Measurements from ENCODE around the gene IL2RA. TPM values are rescaled to one million over a fixed set of nuclear protein-coding genes. Genes with fewer than 3 reads are reported as not detected.

IL2RA gene
- total RNA-seq, 2 donors from 2014 or later = not detected

DNA sequence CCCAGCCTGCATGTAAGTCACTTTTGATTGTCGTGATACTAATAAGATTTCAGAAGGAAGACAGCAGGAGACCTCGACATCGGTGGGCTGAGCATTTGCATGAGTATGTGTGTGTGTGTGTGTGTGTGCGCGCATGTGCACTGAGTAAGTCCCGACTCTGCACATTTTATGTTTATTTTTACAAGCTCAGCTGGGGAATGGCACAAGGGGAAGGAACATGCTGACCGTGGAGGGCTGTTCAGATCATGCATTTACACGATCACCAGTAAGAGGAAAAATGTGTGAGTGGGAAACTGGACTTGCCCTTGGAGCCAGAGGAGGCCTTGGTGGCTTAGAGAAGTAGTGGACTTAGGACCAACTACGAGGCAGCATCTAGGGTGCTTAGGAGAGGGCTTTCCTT, 41.3 kb downstream of the IL2RA start:
- Mint-ChIP-seq H3K9me3 (no peaks in the 10 kb centered on the region), H3K4me3 (no peak overlapping the region), H3K27me3 (ENCODE audit: insufficient read depth) (peaks cover 4% of the 10 kb centered on the region), H3K4me1 (peaks cover 3% of the 10 kb centered on the region), H3K27ac (no peak overlapping the region), H3K36me3 (ENCODE audit: low read depth) (no peaks in the 10 kb centered on the region)
- Histone ChIP-seq H3K36me3 (ENCODE audit: control insufficient read depth, insufficient read depth, low read length) (no peaks in the 10 kb centered on the region), H3K4me3 (ENCODE audit: low read length) (no peak overlapping the region), H3K9me3 (ENCODE audit: control insufficient read depth, low read length) (no peaks in the 10 kb centered on the region), H3K9ac (ENCODE audit: extremely low read depth, low read length, poor library complexity, severe bottlenecking) (no peak overlapping the region), H3K4me1 (ENCODE audit: control insufficient read depth, insufficient read depth, low read length) (peaks cover 6% of the 10 kb centered on the region), H3K27ac (ENCODE audit: low read depth, low read length) (no peak overlapping the region), H3K27me3 (ENCODE audit: control insufficient read depth, insufficient read depth, low read length, poor library complexity, severe bottlenecking) (no peaks in the 10 kb centered on the region)
- TF ChIP-seq, protein P1, sequence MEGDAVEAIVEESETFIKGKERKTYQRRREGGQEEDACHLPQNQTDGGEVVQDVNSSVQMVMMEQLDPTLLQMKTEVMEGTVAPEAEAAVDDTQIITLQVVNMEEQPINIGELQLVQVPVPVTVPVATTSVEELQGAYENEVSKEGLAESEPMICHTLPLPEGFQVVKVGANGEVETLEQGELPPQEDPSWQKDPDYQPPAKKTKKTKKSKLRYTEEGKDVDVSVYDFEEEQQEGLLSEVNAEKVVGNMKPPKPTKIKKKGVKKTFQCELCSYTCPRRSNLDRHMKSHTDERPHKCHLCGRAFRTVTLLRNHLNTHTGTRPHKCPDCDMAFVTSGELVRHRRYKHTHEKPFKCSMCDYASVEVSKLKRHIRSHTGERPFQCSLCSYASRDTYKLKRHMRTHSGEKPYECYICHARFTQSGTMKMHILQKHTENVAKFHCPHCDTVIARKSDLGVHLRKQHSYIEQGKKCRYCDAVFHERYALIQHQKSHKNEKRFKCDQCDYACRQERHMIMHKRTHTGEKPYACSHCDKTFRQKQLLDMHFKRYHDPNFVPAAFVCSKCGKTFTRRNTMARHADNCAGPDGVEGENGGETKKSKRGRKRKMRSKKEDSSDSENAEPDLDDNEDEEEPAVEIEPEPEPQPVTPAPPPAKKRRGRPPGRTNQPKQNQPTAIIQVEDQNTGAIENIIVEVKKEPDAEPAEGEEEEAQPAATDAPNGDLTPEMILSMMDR (conservative IDR thresholded peaks at IDR 0.05) = no peak
- WGBS, 2 experiments (ENCODE audit: insufficient coverage in 1 of 2, insufficient read length in 1 of 2) = 95 to 98% methylated on average over 7 to 9 of the region's 9 CpGs
- no peak for DNase-seq

DNA sequence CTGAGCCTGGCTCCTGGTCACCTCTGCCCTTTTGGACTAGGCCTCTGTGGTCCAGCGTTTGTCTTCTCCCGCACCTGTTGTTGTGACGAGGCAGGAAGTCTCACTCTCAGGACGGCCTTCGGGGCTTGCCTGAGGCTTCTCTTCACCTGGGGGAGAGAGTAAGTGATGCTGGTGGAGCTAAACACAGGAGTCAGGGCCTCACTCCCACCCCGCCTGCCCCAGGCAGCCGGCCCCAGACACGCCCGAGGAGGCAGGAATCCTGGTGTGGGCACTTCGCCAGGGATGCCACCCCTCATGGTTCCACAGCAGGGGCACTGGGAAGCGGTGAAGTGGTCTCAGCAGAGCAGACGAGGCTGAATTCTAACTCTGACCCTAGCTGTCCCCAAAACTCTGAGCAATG, 42.4 kb downstream of the IL2RA start:
- H3K36me3 Mint-ChIP-seq (ENCODE audit: low read depth) = no peaks in the 10 kb centered on the region
- H3K9me3 Mint-ChIP-seq = no peaks in the 10 kb centered on the region
- H3K27me3 ChIP-seq (ENCODE audit: control insufficient read depth, insufficient read depth, low read length, poor library complexity, severe bottlenecking) = no peaks in the 10 kb centered on the region
- TF ChIP-seq, protein P1 (conservative IDR thresholded peaks at IDR 0.05) = no peak
- 76 to 88% methylated on average over 9 to 12 of the region's 12 CpGs for WGBS, 2 experiments (ENCODE audit: insufficient coverage in 1 of 2, insufficient read length in 1 of 2)
- no peak overlapping the region for H3K4me3 ChIP-seq (ENCODE audit: low read length)
- DNase-seq = no peak
- no peaks in the 10 kb centered on the region for H3K9me3 ChIP-seq (ENCODE audit: control insufficient read depth, low read length)
- H3K36me3 ChIP-seq (ENCODE audit: control insufficient read depth, insufficient read depth, low read length) = no peaks in the 10 kb centered on the region
- peaks cover 8% of the 10 kb centered on the region for H3K4me1 ChIP-seq (ENCODE audit: control insufficient read depth, insufficient read depth, low read length)
- H3K4me1 Mint-ChIP-seq = peaks cover 4% of the 10 kb centered on the region
- no peak overlapping the region for H3K27ac Mint-ChIP-seq
- H3K9ac ChIP-seq (ENCODE audit: extremely low read depth, low read length, poor library complexity, severe bottlenecking) = no peak overlapping the region
- H3K27ac ChIP-seq (ENCODE audit: low read depth, low read length) = no peak overlapping the region
- peaks cover 4% of the 10 kb centered on the region for H3K27me3 Mint-ChIP-seq (ENCODE audit: insufficient read depth)
- no peak overlapping the region for H3K4me3 Mint-ChIP-seq

DNA sequence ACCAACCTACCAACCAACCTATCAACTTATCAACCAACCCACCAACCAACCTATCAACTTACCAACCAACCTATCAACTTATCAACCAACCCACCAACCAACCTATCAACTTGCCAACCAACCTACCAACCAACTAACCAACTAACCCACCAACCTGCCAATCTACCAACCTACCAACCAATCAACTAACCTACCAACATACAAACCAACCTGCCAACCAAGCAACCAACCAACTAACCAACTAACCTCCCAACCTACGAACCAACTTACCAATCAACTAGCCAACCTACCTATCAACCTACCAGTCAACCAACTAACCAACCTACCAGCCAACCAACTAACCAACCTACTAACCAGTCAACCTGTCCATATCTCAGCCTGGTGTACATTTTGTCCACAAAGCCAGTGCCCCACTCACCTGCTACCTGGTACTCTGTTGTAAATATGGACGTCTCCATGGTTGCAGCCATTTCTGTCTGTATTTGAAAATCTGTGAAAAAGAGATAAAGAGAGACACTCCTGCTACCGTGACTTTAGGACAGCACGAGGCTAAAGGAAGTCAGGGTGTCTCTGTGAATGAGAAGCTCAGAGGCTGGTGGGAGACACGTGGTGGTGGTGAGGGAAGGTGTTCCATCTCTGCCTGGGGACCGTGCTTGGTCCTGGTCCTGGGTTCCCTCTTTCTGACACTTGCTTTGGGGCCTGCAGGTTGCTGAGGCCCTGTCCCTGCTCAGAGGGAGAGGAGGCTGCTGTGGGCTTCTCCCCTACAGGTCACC, 43.0 kb downstream of the IL2RA start:
- TF ChIP-seq, protein P1 (conservative IDR thresholded peaks at IDR 0.05) = no peak
- WGBS, 2 experiments (ENCODE audit: insufficient coverage in 1 of 2, insufficient read length in 1 of 2) = 83 to 88% methylated on average over 5 to 6 of the region's 6 CpGs
- no peak overlapping the region for H3K27ac Mint-ChIP-seq

More for the DNA sequence above, 43.0 kb downstream of the IL2RA start:
- H3K36me3 ChIP-seq (ENCODE audit: control insufficient read depth, insufficient read depth, low read length) = no peaks in the 10 kb centered on the region
- no peak overlapping the region for H3K4me3 ChIP-seq (ENCODE audit: low read length)
- H3K4me1 ChIP-seq (ENCODE audit: control insufficient read depth, insufficient read depth, low read length) = peaks cover 8% of the 10 kb centered on the region
- peaks cover 4% of the 10 kb centered on the region for H3K27me3 Mint-ChIP-seq (ENCODE audit: insufficient read depth)
- H3K4me1 Mint-ChIP-seq = peaks cover 4% of the 10 kb centered on the region
- no peaks in the 10 kb centered on the region for H3K27me3 ChIP-seq (ENCODE audit: control insufficient read depth, insufficient read depth, low read length, poor library complexity, severe bottlenecking)
- H3K9me3 ChIP-seq (ENCODE audit: control insufficient read depth, low read length) = no peaks in the 10 kb centered on the region
- H3K9ac ChIP-seq (ENCODE audit: extremely low read depth, low read length, poor library complexity, severe bottlenecking) = no peak overlapping the region
- no peak overlapping the region for H3K4me3 Mint-ChIP-seq
- no peaks in the 10 kb centered on the region for H3K36me3 Mint-ChIP-seq (ENCODE audit: low read depth)
- H3K27ac ChIP-seq (ENCODE audit: low read depth, low read length) = no peak overlapping the region
- DNase-seq = no peak
- H3K9me3 Mint-ChIP-seq = no peaks in the 10 kb centered on the region

Data from endodermal cell (in vitro differentiated cells).